ENCODE data around the gene KRT33A. TPM values are rescaled to one million over a fixed set of nuclear protein-coding genes. Genes with fewer than 3 reads are reported as not detected.

KRT33A gene
- polyA plus RNA-seq, 3 donors: not detected

GRCh38 chr17:41333836-41334235 lies 16.8 kb downstream of the KRT33A start:
- no peaks in the 10 kb centered on the region for H3K36me3 Mint-ChIP-seq
- no peaks in the 10 kb centered on the region for H3K36me3 ChIP-seq (replicated peaks in 1 of 2; ENCODE audit: control insufficient read depth in 1 of 2, insufficient read depth in 2 of 2, low read length in 2 of 2)
- no peak overlapping the region for H3K4me3 ChIP-seq (replicated peaks in 1 of 3; ENCODE audit: low read depth in 2 of 3, low read length in 3 of 3)
- no peak overlapping the region for H3K4me2 ChIP-seq (replicated peaks; ENCODE audit: extremely low read depth, low read length, poor library complexity, severe bottlenecking)
- H3K9me3 Mint-ChIP-seq: peaks cover 0 to 2% (median 0%) of the 10 kb centered on the region in 7 donors
- DNase-seq: no peak
- H3K79me2 ChIP-seq (ENCODE audit: insufficient read depth, low read length): no peaks in the 10 kb centered on the region
- H3K27me3 Mint-ChIP-seq (ENCODE audit: low read depth in 3 of 3): peaks cover 2 to 7% (median 3%) of the 10 kb centered on the region in 3 donors
- WGBS (ENCODE audit: insufficient coverage): 82% methylated on average over 2 of the region's 3 CpGs
- TF ChIP-seq, protein P1, sequence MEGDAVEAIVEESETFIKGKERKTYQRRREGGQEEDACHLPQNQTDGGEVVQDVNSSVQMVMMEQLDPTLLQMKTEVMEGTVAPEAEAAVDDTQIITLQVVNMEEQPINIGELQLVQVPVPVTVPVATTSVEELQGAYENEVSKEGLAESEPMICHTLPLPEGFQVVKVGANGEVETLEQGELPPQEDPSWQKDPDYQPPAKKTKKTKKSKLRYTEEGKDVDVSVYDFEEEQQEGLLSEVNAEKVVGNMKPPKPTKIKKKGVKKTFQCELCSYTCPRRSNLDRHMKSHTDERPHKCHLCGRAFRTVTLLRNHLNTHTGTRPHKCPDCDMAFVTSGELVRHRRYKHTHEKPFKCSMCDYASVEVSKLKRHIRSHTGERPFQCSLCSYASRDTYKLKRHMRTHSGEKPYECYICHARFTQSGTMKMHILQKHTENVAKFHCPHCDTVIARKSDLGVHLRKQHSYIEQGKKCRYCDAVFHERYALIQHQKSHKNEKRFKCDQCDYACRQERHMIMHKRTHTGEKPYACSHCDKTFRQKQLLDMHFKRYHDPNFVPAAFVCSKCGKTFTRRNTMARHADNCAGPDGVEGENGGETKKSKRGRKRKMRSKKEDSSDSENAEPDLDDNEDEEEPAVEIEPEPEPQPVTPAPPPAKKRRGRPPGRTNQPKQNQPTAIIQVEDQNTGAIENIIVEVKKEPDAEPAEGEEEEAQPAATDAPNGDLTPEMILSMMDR (IDR thresholded peaks at IDR 0.05): no peak
- no peaks in the 10 kb centered on the region for H3K9me3 ChIP-seq (replicated peaks in 1 of 2; ENCODE audit: control insufficient read depth in 1 of 2, insufficient read depth in 1 of 2, low read length in 2 of 2)
- no peaks in the 10 kb centered on the region for H3K27me3 ChIP-seq (ENCODE audit: control insufficient read depth in 2 of 2, insufficient read depth in 2 of 2, low read length in 2 of 2)
- H3K4me3 Mint-ChIP-seq: no peak overlapping the region
- no peak overlapping the region for H2AFZ ChIP-seq (ENCODE audit: insufficient read depth, low read depth, low read length, poor library complexity, severe bottlenecking)
- H4K20me1 ChIP-seq (ENCODE audit: insufficient read depth, low read length): no peaks in the 10 kb centered on the region
- peaks cover 3 to 14% of the 10 kb centered on the region in 2 donors for H3K4me1 ChIP-seq (ENCODE audit: control insufficient read depth in 1 of 2, insufficient read depth in 2 of 2, low read length in 2 of 2)
- H3K27ac ChIP-seq (ENCODE audit: low read depth in 1 of 2, low read length in 2 of 2): no peak overlapping the region
- peak overlapping the region in 1 of 7 donors; percentile 70 for H3K27ac Mint-ChIP-seq
- peaks cover 9% of the 10 kb centered on the region for H3K4me1 Mint-ChIP-seq
- no peak overlapping the region for H3K9ac ChIP-seq (ENCODE audit: insufficient read depth, low read length, poor library complexity, severe bottlenecking)
- intact Hi-C loops (cut with micrococcal nuclease): no loop called here

- Histone ChIP-seq H3K36me3 (replicated peaks in 1 of 2; ENCODE audit: control insufficient read depth in 1 of 2, insufficient read depth in 2 of 2, low read length in 2 of 2) (no peaks in the 10 kb centered on the region), H3K27me3 (ENCODE audit: control insufficient read depth in 2 of 2, insufficient read depth in 2 of 2, low read length in 2 of 2) (no peaks in the 10 kb centered on the region), H3K9me3 (replicated peaks in 1 of 2; ENCODE audit: control insufficient read depth in 1 of 2, insufficient read depth in 1 of 2, low read length in 2 of 2) (no peaks in the 10 kb centered on the region), H3K4me3 (replicated peaks in 1 of 3; ENCODE audit: low read depth in 2 of 3, low read length in 3 of 3) (no peak overlapping the region), H3K4me1 (ENCODE audit: control insufficient read depth in 1 of 2, insufficient read depth in 2 of 2, low read length in 2 of 2) (peaks cover 0 to 7% of the 10 kb centered on the region in 2 donors), H4K20me1 (ENCODE audit: insufficient read depth, low read length) (no peaks in the 10 kb centered on the region), H2AFZ (ENCODE audit: insufficient read depth, low read depth, low read length, poor library complexity, severe bottlenecking) (no peak overlapping the region), H3K79me2 (ENCODE audit: insufficient read depth, low read length) (no peaks in the 10 kb centered on the region), H3K27ac (ENCODE audit: low read depth in 1 of 2, low read length in 2 of 2) (no peak overlapping the region), H3K4me2 (replicated peaks; ENCODE audit: extremely low read depth, low read length, poor library complexity, severe bottlenecking) (no peak overlapping the region), H3K9ac (ENCODE audit: insufficient read depth, low read length, poor library complexity, severe bottlenecking) (no peak overlapping the region)
- Mint-ChIP-seq H3K9me3 (peaks cover 0 to 2% (median 0%) of the 10 kb centered on the region in 7 donors), H3K4me1 (peaks cover 6% of the 10 kb centered on the region), H3K27me3 (ENCODE audit: low read depth in 3 of 3) (peaks cover 2 to 7% (median 4%) of the 10 kb centered on the region in 3 donors), H3K4me3 (no peak overlapping the region), H3K27ac (no peak overlapping the region), H3K36me3 (no peaks in the 10 kb centered on the region)
- intact Hi-C loops (cut with micrococcal nuclease): no loop called here
- TF ChIP-seq, protein P1 (IDR thresholded peaks at IDR 0.05): no peak
- DNase-seq: no peak
- 98% methylated on average over 5 of the region's 5 CpGs for WGBS (ENCODE audit: insufficient coverage)
These were observed 17.5 kb downstream of the KRT33A start for GRCh38 chr17:41333098-41333497.
